ENCODE results near the gene SIGLEC14. TPM values are rescaled to one million over a fixed set of nuclear protein-coding genes. Genes with fewer than 3 reads are reported as not detected.
"Not testable (repeated sequence)": the region's sequence is repeated elsewhere in the genome, so short reads cannot be mapped to it uniquely, and the experiment has no call there.

SIGLEC14 gene, protein sequence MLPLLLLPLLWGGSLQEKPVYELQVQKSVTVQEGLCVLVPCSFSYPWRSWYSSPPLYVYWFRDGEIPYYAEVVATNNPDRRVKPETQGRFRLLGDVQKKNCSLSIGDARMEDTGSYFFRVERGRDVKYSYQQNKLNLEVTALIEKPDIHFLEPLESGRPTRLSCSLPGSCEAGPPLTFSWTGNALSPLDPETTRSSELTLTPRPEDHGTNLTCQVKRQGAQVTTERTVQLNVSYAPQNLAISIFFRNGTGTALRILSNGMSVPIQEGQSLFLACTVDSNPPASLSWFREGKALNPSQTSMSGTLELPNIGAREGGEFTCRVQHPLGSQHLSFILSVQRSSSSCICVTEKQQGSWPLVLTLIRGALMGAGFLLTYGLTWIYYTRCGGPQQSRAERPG
- total RNA-seq (2022) (not detected in 2 replicates), Bru-seq, nascent RNA (not detected), BruChase-seq, experiment 1, labeled RNA remaining after a 6-hour chase (not detected), BruChase-seq, experiment 2, labeled RNA remaining after a 2-hour chase (not detected)
- long read RNA-seq = 0 reads

DNA sequence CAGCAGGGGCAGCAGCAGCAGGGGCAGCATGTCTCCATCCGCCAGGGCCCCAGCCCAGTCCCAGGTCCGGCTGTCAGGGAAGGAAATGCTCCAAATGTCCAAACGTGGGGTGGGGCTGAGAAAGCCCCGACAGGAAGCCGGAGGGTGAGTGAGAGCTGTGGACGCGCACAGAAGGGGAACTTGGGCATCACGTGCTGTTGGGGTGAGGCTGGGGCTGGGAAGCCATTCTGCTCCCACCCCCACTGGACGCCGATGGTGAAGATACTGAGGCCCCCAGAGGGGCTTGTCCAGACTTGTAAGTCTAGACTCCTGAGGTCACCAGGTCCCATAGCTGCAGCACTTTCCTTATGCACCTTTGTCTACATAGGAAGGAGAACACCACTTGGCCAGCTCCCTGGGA is at the start of gene SIGLEC14:
TSS of gene SIGLEC14 (minus strand) at position 96 of the 400 bp plus-strand sequence. CDS start at position 30, 66 bp downstream.
- H3K9me3 Mint-ChIP-seq (ENCODE audit: low read depth, unreplicated experiment); H3K4me3 Mint-ChIP-seq (ENCODE audit: low read depth, unreplicated experiment); H3K4me1 Mint-ChIP-seq (ENCODE audit: low read depth, unreplicated experiment); BruUV-seq (replicated peaks); DNase-seq; H3K36me3 Mint-ChIP-seq (ENCODE audit: insufficient read depth, unreplicated experiment); H3K27ac Mint-ChIP-seq (ENCODE audit: unreplicated experiment): not testable (repeated sequence)
- CTCF ChIA-PET = interaction anchor here (0.5 kb wide), 1 partner anchor 209 kb away, joined by 5 read pairs; no protein-coding TSS in a partner anchor
- H3K27me3 Mint-ChIP-seq (ENCODE audit: unreplicated experiment) = peaks cover 60% of the 10 kb centered on the region
- intact Hi-C loops (cut with micrococcal nuclease; ENCODE audit: unreplicated experiment) = loop anchor here (2.0 kb wide), 1 partner anchor 20 kb away; no protein-coding TSS in a partner anchor

DNA sequence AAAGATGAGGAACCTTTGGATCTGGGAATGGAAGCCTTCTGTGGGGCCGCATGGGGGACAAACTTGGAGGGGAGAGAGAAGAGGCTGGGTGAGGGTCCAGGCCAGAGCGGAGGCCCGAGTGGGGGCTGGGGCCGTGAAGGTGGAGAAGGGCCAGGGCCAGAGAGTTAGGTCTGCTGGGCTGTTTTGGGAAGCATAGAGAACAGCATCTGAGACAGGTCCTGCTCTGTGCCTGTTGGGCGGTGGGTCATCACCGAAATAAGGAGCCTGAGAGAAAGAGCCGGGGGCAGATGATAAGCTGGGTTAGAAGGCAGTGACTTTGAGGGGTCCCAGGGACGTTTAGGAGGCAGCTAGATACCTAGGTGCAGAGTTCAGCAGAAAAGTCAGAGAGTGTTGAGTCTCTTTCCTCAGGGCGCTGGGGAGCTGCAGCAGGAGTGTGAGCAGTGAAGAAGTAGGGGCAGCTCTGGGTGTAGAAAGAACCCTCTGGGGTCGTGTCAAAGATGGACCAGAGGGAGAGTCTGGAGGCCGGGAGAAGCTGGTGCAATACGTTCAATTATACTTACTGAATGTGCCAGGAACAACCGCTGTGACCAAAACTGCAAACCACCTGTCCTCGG is 49.2 kb upstream of the SIGLEC14 start:
- intact Hi-C loops (cut with micrococcal nuclease; ENCODE audit: unreplicated experiment) = no loop called here
- H3K36me3 Mint-ChIP-seq (ENCODE audit: insufficient read depth, unreplicated experiment) = peaks cover 37% of the 10 kb centered on the region
- H3K27ac Mint-ChIP-seq (ENCODE audit: unreplicated experiment) = no peak overlapping the region
- BruUV-seq (replicated peaks) = no TSS peak
- no peaks in the 10 kb centered on the region for H3K9me3 Mint-ChIP-seq (ENCODE audit: low read depth, unreplicated experiment)
- H3K27me3 Mint-ChIP-seq (ENCODE audit: unreplicated experiment) = no peaks in the 10 kb centered on the region
- CTCF ChIA-PET = no interaction called here
- no peak overlapping the region for H3K4me3 Mint-ChIP-seq (ENCODE audit: low read depth, unreplicated experiment)
- no peak for DNase-seq
- H3K4me1 Mint-ChIP-seq (ENCODE audit: low read depth, unreplicated experiment) = peaks cover 39% of the 10 kb centered on the region
- TF ChIP-seq, protein P1, sequence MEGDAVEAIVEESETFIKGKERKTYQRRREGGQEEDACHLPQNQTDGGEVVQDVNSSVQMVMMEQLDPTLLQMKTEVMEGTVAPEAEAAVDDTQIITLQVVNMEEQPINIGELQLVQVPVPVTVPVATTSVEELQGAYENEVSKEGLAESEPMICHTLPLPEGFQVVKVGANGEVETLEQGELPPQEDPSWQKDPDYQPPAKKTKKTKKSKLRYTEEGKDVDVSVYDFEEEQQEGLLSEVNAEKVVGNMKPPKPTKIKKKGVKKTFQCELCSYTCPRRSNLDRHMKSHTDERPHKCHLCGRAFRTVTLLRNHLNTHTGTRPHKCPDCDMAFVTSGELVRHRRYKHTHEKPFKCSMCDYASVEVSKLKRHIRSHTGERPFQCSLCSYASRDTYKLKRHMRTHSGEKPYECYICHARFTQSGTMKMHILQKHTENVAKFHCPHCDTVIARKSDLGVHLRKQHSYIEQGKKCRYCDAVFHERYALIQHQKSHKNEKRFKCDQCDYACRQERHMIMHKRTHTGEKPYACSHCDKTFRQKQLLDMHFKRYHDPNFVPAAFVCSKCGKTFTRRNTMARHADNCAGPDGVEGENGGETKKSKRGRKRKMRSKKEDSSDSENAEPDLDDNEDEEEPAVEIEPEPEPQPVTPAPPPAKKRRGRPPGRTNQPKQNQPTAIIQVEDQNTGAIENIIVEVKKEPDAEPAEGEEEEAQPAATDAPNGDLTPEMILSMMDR (IDR thresholded peaks at IDR 0.05; ENCODE audit: unreplicated experiment) = no peak

DNA sequence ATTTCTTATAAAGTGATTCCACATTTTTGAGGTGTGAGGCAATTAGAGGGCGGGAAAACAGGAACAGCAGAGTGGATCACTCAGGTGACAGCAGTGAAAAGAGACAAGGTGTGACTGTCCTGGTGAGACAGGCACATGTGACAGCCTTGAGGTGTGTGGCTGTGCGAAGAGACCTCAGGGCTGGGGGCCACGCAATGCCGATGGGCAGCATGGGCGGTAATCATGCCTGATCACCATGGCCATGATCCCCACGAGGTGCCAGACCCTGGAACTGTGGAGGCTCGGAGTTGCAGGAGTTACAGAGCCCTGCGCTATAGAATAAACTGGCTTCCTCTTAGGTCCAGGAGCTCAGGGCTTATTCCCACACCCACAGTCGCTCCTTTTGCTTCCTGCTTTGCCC is 48.5 kb upstream of the SIGLEC14 start:
- BruUV-seq (replicated peaks) = no TSS peak
- H3K9me3 Mint-ChIP-seq (ENCODE audit: low read depth, unreplicated experiment) = no peaks in the 10 kb centered on the region
- H3K36me3 Mint-ChIP-seq (ENCODE audit: insufficient read depth, unreplicated experiment) = peaks cover 45% of the 10 kb centered on the region
- H3K27me3 Mint-ChIP-seq (ENCODE audit: unreplicated experiment) = no peaks in the 10 kb centered on the region
- no peak overlapping the region for H3K27ac Mint-ChIP-seq (ENCODE audit: unreplicated experiment)
- TF ChIP-seq, protein P1 (IDR thresholded peaks at IDR 0.05; ENCODE audit: unreplicated experiment) = no peak
- intact Hi-C loops (cut with micrococcal nuclease; ENCODE audit: unreplicated experiment) = no loop called here
- peaks cover 39% of the 10 kb centered on the region for H3K4me1 Mint-ChIP-seq (ENCODE audit: low read depth, unreplicated experiment)
- no peak for DNase-seq
- CTCF ChIA-PET = interaction anchor here (0.8 kb wide), 1 partner anchor 9 kb away, joined by 3 read pairs; no protein-coding TSS in a partner anchor
- no peak overlapping the region for H3K4me3 Mint-ChIP-seq (ENCODE audit: low read depth, unreplicated experiment)

DNA sequence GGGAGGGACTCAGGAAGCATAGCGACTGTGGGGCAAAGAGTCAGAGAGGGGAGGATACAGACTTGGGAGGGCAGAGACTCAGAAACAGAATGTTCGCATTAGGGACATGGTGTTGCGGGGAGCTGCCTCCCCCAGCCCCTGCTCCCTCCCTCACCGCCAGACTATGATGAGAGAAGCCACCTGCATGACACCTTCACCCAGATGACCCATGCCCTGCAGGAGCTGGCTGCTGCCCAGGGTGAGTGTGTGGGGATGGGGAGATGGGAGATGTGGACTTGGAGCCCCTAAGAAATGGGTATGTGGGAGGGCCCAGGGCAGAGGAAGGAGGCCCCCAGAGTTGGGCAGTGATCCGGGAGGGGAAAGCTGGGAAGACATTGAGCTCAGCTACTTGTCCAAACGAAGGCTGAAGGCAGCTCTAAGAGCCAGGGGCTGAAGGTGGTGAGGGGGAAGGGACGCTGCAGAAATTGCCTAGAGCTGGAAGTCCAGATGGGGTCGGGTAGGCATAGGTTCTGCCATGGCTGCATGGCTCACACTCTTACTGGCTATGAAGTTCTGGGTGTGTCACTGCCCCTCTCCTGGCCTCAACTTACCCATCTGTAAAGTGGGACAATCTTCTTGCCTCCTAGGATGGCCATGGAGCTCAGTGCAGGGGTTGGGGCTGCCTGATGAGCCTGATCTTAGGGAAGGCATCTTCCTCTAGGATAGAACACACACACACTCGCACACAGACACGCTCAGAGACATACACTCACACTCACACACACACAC is 47.9 kb upstream of the SIGLEC14 start:
- CTCF ChIA-PET = interaction anchor here (0.8 kb wide), 1 partner anchor 9 kb away, joined by 3 read pairs; no protein-coding TSS in a partner anchor
- BruUV-seq (replicated peaks) = no TSS peak
- Mint-ChIP-seq H3K27me3 (ENCODE audit: unreplicated experiment) (no peaks in the 10 kb centered on the region), H3K4me1 (ENCODE audit: low read depth, unreplicated experiment) (peaks cover 39% of the 10 kb centered on the region), H3K27ac (ENCODE audit: unreplicated experiment) (no peak overlapping the region), H3K9me3 (ENCODE audit: low read depth, unreplicated experiment) (no peaks in the 10 kb centered on the region), H3K36me3 (ENCODE audit: insufficient read depth, unreplicated experiment) (peaks cover 50% of the 10 kb centered on the region), H3K4me3 (ENCODE audit: low read depth, unreplicated experiment) (no peak overlapping the region)
- TF ChIP-seq, protein P1 (IDR thresholded peaks at IDR 0.05; ENCODE audit: unreplicated experiment) = no peak
- intact Hi-C loops (cut with micrococcal nuclease; ENCODE audit: unreplicated experiment) = no loop called here
- no peak for DNase-seq
